ENCODE results near the gene ENHO. TPM values are rescaled to one million over a fixed set of nuclear protein-coding genes. Genes with fewer than 3 reads are reported as not detected.

The ENHO gene
- total RNA-seq, 1 donor from 2014 or later: 0.96 TPM

- Mint-ChIP-seq H3K27ac (no peak overlapping the region), H3K4me3 (no peak overlapping the region)
Measured at GRCh38 chr9:34502891-34503290, 19.9 kb downstream of the ENHO start.

GRCh38 chr9:34502471-34502870 is 20.3 kb downstream of the ENHO start:
- no peak for DNase-seq (ENCODE audit: low spot score in 2 of 2, unreplicated experiment in 2 of 2)
- Mint-ChIP-seq H3K27me3 (ENCODE audit: low read depth) (peaks cover 63% of the 10 kb centered on the region), H3K9me3 (peaks cover 5% of the 10 kb centered on the region), H3K36me3 (no peaks in the 10 kb centered on the region), H3K27ac (no peak overlapping the region), H3K4me1 (no peaks in the 10 kb centered on the region), H3K4me3 (no peak overlapping the region)
- TF ChIP-seq, protein P1, sequence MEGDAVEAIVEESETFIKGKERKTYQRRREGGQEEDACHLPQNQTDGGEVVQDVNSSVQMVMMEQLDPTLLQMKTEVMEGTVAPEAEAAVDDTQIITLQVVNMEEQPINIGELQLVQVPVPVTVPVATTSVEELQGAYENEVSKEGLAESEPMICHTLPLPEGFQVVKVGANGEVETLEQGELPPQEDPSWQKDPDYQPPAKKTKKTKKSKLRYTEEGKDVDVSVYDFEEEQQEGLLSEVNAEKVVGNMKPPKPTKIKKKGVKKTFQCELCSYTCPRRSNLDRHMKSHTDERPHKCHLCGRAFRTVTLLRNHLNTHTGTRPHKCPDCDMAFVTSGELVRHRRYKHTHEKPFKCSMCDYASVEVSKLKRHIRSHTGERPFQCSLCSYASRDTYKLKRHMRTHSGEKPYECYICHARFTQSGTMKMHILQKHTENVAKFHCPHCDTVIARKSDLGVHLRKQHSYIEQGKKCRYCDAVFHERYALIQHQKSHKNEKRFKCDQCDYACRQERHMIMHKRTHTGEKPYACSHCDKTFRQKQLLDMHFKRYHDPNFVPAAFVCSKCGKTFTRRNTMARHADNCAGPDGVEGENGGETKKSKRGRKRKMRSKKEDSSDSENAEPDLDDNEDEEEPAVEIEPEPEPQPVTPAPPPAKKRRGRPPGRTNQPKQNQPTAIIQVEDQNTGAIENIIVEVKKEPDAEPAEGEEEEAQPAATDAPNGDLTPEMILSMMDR (IDR thresholded peaks at IDR 0.05; ENCODE audit: unreplicated experiment): no peak

More at GRCh38 chr9:34502891-34503290, 19.9 kb downstream of the ENHO start:
- peaks cover 5% of the 10 kb centered on the region for H3K9me3 Mint-ChIP-seq
- H3K4me1 Mint-ChIP-seq: no peaks in the 10 kb centered on the region
- H3K36me3 Mint-ChIP-seq: no peaks in the 10 kb centered on the region
- peaks cover 59% of the 10 kb centered on the region for H3K27me3 Mint-ChIP-seq (ENCODE audit: low read depth)
- TF ChIP-seq, protein P1 (IDR thresholded peaks at IDR 0.05; ENCODE audit: unreplicated experiment): no peak
- no peak for DNase-seq (ENCODE audit: low spot score in 2 of 2, unreplicated experiment in 2 of 2)

- TF ChIP-seq, protein P1 (IDR thresholded peaks at IDR 0.05; ENCODE audit: unreplicated experiment): no peak
- H3K9me3 Mint-ChIP-seq: peaks cover 5% of the 10 kb centered on the region
- H3K36me3 Mint-ChIP-seq: no peaks in the 10 kb centered on the region
- no peak overlapping the region for H3K4me3 Mint-ChIP-seq
- no peak for DNase-seq (ENCODE audit: low spot score in 2 of 2, unreplicated experiment in 2 of 2)
- H3K4me1 Mint-ChIP-seq: no peaks in the 10 kb centered on the region
- H3K27ac Mint-ChIP-seq: no peak overlapping the region
- H3K27me3 Mint-ChIP-seq (ENCODE audit: low read depth): peaks cover 66% of the 10 kb centered on the region
Measured at GRCh38 chr9:34501889-34502425, 20.8 kb downstream of the ENHO start.

GRCh38 chr9:34501372-34501771 is 21.4 kb downstream of the ENHO start:
- H3K4me1 Mint-ChIP-seq: no peaks in the 10 kb centered on the region
- H3K4me3 Mint-ChIP-seq: no peak overlapping the region
- no peak for DNase-seq (ENCODE audit: low spot score in 2 of 2, unreplicated experiment in 2 of 2)
- H3K27ac Mint-ChIP-seq: no peak overlapping the region
- peaks cover 5% of the 10 kb centered on the region for H3K9me3 Mint-ChIP-seq
- H3K27me3 Mint-ChIP-seq (ENCODE audit: low read depth): peaks cover 68% of the 10 kb centered on the region
- TF ChIP-seq, protein P1 (IDR thresholded peaks at IDR 0.05; ENCODE audit: unreplicated experiment): no peak
- H3K36me3 Mint-ChIP-seq: no peaks in the 10 kb centered on the region

DNA sequence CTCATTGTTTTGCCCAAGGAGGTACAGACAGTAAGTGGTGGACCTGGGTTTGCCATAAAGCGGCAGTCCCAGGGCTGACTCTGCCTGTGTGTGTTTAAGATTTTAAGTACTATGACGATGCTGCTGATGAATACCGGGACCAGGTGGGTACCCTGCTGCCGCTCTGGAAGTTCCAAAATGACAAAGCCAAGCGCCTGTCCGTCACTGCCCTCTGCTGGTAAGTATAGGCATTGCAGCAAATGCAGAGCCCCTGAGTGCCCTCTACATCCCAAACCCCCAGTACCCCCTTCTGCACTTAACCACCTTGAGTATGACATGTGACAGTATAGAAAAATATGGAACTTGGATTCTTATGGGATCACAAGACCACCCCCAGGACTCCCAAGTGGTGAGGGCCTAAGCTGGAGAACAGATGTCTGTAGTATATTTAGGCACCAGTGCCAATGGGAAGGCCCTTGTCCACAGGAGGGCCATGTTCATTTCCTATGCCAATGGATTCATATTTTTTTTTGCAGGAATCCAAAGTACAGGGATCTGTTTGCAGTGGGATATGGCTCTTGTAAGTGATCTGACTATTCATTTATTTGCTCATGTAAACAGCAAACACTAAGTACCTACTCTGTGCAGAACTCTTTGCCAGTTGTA is 22.0 kb downstream of the ENHO start:
- no peaks in the 10 kb centered on the region for H3K36me3 Mint-ChIP-seq
- H3K27me3 Mint-ChIP-seq (ENCODE audit: low read depth): peaks cover 68% of the 10 kb centered on the region
- no peaks in the 10 kb centered on the region for H3K4me1 Mint-ChIP-seq
- peaks cover 5% of the 10 kb centered on the region for H3K9me3 Mint-ChIP-seq
- no peak overlapping the region for H3K27ac Mint-ChIP-seq
- no peak overlapping the region for H3K4me3 Mint-ChIP-seq
- TF ChIP-seq, protein P1 (IDR thresholded peaks at IDR 0.05; ENCODE audit: unreplicated experiment): peak; percentile 98
- peak in 1 of 2 experiments; percentile 80 for DNase-seq (ENCODE audit: low spot score in 2 of 2, unreplicated experiment in 2 of 2)
